Activated CD4-positive, alpha-beta T cell treated with anti-CD3 and anti-CD28 coated beads, Interleukin-10, Interleukin-2, amounts not matched to agents 100 ng/mL and 50 ng/mL, durations not matched to agents 16 hours and 8 hours (primary cell): Measurements from ENCODE around the gene ADAMTS12.
"Not testable (repeated sequence)": the region's sequence is repeated elsewhere in the genome, so short reads cannot be mapped to it uniquely, and the experiment has no call there.

Experiments used
- DNase-seq: peaks from one replicate; pipeline ENCODE4 v3.0.0-alpha.2; 2020

ADAMTS12 gene, protein sequence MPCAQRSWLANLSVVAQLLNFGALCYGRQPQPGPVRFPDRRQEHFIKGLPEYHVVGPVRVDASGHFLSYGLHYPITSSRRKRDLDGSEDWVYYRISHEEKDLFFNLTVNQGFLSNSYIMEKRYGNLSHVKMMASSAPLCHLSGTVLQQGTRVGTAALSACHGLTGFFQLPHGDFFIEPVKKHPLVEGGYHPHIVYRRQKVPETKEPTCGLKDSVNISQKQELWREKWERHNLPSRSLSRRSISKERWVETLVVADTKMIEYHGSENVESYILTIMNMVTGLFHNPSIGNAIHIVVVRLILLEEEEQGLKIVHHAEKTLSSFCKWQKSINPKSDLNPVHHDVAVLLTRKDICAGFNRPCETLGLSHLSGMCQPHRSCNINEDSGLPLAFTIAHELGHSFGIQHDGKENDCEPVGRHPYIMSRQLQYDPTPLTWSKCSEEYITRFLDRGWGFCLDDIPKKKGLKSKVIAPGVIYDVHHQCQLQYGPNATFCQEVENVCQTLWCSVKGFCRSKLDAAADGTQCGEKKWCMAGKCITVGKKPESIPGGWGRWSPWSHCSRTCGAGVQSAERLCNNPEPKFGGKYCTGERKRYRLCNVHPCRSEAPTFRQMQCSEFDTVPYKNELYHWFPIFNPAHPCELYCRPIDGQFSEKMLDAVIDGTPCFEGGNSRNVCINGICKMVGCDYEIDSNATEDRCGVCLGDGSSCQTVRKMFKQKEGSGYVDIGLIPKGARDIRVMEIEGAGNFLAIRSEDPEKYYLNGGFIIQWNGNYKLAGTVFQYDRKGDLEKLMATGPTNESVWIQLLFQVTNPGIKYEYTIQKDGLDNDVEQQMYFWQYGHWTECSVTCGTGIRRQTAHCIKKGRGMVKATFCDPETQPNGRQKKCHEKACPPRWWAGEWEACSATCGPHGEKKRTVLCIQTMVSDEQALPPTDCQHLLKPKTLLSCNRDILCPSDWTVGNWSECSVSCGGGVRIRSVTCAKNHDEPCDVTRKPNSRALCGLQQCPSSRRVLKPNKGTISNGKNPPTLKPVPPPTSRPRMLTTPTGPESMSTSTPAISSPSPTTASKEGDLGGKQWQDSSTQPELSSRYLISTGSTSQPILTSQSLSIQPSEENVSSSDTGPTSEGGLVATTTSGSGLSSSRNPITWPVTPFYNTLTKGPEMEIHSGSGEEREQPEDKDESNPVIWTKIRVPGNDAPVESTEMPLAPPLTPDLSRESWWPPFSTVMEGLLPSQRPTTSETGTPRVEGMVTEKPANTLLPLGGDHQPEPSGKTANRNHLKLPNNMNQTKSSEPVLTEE (N-terminal part only)

DNA sequence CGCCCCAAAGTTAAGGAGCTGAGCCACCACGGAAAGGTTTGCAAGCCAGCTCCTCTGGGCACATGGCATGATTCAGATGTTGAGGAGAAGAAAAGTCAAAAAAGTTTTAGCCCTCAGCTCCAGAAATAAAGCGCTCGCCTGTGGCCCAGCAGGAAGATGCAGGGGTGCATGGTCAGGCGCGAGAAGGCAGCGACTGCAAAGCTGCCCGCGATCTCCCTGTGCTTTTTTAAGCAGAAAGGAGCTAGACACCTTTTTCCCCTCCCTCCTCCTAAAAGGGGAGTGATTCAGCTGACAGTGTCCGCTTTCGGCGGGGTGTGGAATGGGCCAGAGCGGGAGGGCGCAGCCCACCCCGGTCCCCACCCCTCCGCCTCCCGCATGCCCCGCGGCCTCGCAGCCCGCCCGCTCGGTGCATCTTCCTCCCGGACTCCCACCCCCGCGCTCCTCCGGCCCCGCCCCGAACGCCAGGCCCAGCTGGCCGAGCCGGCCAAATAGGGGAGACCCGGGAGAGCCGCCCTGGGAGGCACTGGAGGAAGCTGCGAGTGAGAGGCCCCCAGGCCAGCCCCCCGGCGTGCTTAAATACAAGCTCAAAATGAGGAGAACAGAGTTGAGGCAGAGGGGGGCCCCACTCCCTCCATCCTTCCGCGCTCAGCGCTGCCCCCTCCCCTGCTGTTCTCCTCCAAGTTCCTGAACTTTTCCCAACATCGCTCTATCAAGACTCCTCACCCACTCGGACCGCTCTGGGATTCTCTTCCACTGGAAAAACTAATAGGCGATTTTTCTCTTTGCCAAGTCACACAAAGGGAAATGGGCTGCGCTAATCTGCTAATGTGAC lies at the start of gene ADAMTS12:
Gene ADAMTS12, minus strand, starts transcription at position 203 of the 832 bp plus-strand sequence. Its CDS starts 134 bp downstream, at position 69.
- DNase-seq, result no peak

DNA sequence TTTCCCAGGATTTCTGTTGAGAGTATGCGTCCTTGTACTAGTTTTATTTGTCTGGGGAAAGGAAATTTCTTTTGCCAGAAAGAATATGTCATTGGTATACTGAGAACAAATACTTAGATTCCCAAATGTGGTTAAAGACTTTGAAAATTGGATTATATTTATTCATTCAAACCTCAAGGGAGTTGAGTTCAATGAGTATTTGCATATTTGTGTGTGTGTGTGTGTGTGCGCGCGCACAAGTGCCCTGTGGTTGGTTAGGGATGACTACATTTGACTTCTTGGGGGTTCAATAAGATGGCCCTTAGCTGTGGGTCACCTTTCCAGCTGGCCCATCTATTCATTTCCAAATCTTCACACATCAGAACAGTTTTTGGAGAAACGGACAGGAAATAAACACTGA lies 49.3 kb upstream of the ADAMTS12 start:
- no peak for DNase-seq

DNA sequence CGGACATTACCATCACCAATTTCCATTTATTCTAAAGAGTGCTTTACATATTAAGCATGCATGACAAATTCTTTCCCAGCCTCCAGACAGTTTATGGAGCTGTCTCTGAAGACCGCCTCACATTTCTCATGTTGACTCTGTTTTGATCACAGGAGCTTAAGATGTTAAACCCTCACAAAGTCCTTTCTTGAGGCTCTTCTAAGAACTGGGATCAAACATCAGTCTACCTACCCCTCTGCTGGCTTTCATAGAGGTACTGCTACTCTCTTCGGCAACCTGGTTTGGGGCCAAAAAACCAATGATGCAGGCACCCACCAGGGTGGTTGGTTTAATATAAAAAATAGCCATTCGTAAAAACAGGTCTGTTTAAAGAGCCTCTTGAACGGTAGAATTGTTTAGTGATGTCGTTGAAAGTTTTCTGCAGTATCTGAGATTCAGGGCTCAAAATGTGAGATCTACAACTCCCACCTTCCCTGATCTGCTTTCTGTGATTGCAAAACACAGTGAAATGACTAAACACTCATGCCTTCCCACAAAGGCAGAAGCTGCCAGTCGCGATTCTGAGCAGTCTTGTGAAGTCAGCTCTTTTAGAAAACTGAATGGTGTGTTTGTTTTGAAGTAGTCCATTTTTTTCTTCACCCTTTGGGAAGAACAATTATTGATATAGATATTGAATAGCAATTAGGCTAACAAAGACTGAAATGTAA lies 47.9 kb upstream of the ADAMTS12 start:
- DNase-seq, result no peak

DNA sequence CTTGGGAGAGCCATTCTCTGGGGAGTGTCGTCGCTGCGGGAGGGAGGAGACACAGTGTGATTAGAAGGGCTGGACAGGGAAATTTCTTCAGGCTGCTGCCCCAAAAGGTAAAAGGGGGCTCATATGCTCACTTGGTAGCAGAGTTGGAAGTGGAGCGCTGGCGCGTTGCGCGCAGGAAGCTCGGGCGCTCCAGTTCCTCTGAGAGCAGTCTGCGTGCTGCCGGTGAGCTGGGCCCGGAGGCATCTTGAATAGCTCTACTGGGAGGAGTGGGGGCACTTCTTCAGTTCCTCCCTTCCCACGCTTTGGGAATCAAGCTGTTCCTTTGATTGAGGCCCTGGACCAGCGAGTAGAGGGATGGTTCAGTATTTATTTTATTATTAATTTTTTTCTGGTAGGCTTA lies 47.1 kb upstream of the ADAMTS12 start:
- DNase-seq, result no peak

DNA sequence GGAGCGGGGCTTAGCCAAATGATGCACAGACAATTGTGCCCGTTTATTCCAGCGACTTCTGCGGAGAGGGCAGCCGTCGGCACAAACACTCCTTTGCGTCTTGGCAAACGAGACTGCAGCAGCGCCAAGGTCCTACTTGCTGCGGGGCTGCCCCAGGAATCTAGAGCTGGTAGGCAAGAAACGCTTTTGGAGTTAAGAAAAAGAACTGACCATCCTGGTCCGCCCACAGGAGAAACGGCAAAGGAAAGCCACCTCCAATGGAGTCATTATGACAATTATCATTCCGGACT lies 46.7 kb upstream of the ADAMTS12 start:
- DNase-seq, result no peak

DNA sequence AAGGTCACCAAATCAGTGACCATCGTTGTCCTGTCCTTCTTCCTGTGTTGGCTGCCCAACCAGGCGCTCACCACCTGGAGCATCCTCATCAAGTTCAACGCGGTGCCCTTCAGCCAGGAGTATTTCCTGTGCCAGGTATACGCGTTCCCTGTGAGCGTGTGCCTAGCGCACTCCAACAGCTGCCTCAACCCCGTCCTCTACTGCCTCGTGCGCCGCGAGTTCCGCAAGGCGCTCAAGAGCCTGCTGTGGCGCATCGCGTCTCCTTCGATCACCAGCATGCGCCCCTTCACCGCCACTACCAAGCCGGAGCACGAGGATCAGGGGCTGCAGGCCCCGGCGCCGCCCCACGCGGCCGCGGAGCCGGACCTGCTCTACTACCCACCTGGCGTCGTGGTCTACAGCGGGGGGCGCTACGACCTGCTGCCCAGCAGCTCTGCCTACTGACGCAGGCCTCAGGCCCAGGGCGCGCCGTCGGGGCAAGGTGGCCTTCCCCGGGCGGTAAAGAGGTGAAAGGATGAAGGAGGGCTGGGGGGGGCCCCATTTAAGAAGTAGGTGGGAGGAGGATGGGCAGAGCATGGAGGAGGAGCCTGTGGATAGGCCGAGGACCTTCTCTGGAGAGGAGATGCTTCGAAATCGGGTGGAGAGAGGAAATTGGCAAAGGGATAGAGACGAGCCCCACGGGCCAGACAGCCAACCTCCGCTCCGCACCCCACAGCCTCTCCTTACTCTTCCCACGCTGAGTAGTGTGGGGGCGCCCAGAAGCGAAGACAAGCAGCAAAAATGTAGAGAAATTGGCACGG lies 46.1 kb upstream of the ADAMTS12 start:
- DNase-seq, result no peak

DNA sequence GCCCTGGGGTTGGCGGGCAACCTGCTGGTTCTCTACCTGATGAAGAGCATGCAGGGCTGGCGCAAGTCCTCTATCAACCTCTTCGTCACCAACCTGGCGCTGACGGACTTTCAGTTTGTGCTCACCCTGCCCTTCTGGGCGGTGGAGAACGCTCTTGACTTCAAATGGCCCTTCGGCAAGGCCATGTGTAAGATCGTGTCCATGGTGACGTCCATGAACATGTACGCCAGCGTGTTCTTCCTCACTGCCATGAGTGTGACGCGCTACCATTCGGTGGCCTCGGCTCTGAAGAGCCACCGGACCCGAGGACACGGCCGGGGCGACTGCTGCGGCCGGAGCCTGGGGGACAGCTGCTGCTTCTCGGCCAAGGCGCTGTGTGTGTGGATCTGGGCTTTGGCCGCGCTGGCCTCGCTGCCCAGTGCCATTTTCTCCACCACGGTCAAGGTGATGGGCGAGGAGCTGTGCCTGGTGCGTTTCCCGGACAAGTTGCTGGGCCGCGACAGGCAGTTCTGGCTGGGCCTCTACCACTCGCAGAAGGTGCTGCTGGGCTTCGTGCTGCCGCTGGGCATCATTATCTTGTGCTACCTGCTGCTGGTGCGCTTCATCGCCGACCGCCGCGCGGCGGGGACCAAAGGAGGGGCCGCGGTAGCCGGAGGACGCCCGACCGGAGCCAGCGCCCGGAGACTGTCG lies 45.4 kb upstream of the ADAMTS12 start:
- DNase-seq, result no peak

DNA sequence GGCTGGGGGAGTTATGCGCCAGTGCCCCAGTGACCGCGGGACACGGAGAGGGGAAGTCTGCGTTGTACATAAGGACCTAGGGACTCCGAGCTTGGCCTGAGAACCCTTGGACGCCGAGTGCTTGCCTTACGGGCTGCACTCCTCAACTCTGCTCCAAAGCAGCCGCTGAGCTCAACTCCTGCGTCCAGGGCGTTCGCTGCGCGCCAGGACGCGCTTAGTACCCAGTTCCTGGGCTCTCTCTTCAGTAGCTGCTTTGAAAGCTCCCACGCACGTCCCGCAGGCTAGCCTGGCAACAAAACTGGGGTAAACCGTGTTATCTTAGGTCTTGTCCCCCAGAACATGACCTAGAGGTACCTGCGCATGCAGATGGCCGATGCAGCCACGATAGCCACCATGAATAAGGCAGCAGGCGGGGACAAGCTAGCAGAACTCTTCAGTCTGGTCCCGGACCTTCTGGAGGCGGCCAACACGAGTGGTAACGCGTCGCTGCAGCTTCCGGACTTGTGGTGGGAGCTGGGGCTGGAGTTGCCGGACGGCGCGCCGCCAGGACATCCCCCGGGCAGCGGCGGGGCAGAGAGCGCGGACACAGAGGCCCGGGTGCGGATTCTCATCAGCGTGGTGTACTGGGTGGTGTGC lies 44.7 kb upstream of the ADAMTS12 start, which contains the start of gene RXFP3:
Gene RXFP3, plus strand, starts transcription at position 6 of the 636 bp plus-strand sequence. Its CDS starts 355 bp downstream, at position 361.
- no peak for DNase-seq

DNA sequence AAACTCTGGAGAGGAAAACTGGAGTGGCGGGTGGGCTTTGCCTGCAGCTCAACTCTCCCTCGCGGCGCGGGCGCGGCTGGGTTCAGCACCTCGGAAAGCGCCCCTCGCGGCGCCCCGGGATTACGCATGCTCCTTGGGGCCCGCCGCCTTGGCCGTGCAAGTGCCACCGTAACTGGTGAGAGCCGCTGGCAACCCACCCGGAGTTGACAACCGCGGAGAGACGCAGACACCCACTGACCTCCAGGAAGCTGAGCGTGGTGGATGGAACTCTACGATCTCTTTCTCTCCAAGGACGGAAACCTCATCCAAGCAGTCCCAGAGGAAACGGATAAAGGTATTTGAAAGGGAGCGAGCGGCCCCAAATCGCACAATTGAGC lies 44.2 kb upstream of the ADAMTS12 start:
- peak; percentile 44 for DNase-seq

DNA sequence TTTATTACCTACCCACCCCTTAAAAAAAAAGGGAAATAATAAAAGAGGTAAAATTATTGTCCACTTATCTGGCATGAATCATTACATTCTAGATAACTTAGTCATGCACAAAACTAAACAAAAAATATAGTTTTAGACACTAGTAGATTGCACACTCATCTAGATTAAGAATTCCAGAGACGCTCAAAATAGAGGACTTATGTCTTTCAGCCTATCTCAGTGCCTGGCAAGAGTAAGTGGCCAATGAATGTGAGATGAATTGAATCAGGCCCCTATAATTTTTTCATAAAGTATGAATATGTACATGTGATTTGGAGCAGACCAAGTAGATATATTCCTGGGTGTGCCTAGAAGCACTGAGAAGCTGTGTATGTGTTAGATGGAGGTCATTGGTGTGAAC lies 42.4 kb upstream of the ADAMTS12 start:
- DNase-seq, result no peak

DNA sequence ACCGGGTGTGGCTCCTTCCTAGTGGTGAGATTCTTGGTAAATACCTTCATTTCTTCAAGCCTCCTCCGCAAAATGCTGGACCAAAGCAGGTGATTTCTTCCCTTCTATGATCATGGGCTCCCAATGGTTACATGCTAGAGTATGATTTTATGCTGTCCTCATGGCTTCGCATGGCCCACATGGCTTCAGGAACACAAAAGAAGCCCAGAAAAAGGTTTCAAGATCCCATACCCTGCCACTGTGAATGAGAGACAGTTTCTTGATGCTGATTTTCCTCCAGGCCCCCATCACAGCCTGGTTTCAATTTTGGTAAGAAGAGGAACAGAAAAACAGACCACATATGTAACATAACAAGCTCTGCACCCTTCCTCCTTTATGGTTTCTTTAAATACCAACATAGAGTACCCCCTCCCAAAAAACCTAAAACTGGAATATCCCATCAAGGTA lies 42.0 kb upstream of the ADAMTS12 start:
- DNase-seq, result no peak

DNA sequence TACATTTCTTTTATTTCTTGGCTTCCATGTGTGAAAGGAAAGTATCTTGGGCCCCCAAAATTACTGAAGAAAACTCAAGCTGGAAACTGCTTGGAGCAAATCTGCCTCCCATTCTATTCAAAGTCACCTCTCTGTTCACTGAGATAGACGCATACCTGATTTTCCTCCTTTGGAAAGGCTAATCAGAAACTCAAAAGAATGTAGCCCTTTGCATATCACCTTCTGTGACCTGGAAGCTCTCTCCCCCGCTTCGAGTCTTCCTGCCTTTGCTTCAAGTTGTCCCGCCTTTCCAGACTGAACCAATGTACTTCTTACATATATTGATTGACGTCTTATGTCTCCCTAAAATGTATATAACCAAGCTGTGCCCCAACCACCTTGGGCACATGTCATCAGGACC lies 39.3 kb upstream of the ADAMTS12 start:
- no peak for DNase-seq

DNA sequence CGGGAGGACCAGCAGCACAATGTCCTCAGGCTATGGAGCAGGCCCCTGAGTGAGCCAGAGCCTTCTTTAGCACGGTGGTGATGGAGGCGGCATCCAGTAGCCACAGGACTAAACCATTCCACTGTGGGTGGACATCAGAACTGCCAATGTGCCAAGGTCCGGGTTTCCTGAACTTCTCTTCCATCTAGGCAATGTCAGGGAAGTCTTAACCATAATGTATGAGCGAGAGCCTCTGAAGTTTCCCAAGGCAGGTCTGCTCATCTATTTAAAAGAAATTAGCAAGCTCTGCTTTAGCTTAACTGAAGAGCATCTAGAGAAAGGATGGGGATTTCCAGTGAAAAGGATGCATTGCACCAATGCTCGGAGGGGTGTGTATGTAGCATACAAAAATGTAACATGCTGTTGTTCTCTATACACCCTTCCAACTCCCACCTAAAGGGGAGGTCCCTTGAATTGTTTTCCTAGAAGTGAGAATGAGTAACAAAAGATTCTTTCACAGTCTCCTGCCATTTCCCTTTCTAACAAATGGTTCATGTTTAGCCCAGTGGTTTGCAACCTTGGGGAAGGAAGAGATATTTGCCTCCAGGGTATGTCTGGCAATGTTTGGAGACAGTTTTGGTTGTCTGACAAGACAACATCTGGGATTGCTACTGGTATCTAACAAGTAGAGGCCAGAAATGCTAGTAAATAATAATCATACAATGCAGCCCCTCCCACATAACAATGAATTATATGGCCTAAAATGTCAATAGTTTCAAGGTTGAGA lies 38.3 kb upstream of the ADAMTS12 start:
- DNase-seq, result no peak

DNA sequence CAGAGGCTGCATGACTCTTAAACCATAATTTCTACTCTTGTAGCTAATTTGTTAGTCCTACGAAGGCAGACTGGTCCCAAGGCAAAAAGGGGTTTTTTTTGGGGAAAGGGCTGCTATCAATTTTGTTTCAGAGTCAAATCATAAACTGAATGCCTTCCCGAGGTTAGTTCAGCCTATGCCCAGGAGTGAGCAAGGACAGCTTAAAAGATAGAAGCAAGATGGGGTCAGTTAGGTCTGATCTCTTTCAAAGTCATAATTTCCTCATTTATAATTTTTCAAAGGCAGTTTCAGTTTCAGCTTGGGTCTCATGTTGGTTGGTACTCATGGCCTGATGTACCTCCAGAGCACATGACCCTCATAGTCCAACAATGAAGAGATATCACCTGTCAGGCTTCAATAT lies 36.5 kb upstream of the ADAMTS12 start:
- no peak for DNase-seq

DNA sequence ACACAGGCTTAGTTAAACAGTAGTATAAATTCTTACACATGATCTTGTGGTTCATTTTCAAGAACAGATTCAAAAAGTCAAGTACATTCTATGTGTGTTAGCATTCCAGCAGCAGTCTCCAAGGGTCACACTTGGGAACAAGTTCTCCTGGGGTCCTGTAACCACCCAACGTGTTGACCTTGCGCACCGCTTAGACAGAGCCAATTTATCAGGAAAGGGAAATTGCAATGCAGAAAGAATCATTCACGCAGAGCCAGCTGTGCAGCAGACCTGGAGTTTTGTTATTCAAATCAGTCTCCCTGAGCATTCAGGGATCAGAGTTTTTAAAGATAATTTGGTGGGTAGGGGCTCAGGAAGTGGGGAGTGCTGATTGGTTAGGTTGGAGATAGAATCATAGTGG lies 35.9 kb upstream of the ADAMTS12 start:
- DNase-seq, result no peak

DNA sequence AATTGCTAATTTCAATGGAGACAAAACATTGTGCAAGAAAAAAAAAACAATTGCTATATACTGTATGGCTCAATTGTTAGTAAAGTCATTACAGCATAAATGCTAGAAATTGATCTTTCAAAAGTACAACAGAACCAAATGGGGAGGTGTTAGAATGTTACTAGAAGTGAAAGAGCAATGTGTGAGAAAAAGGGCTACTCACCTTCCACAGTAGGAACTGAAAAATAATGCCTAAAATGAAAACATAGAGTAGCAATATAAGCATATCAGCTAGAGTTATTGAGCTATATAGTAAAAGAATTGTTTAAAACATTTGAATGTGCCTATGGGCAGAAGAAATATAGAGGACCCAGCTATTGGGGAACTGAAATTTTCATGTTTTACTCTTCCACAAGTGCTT lies 33.5 kb upstream of the ADAMTS12 start:
- no peak for DNase-seq

DNA sequence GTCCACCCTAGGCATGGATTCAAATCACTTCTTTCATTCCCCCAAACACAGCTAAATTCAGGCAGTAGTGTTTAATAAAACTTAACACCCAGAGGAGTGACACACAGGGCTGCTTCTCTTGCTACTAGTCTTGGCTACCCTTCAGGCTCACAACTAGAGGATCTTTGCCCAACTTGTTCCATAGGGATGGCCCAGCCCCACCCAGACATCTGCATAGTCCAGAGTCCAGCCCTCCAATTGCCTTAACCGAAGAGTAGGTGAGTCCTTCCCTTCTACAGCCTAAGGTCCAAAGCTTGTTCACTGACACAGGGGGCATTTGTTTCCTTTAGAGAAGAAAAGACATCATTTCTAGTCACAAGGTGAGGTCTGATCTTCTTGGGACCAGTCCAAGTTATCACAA lies 29.2 kb upstream of the ADAMTS12 start:
- no peak for DNase-seq

DNA sequence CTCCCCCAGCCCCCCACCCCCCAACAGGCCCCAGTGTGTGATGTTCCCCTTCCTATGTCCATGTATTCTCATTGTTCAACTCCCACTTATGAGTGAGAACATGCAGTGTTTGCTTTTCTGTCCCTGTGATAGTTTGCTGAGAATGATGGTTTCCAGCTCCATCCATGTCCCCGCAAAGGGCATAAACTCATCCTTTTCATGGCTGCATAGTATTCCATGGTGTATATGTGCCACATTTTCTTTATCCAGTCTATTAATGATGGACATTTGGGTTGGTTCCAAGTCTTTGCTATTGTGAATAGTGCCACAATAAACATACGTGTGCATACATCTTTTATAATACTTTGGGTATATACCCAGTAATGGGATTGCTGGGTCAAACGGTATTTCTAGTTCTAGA lies 23.1 kb upstream of the ADAMTS12 start:
- DNase-seq, result not testable (repeated sequence)

DNA sequence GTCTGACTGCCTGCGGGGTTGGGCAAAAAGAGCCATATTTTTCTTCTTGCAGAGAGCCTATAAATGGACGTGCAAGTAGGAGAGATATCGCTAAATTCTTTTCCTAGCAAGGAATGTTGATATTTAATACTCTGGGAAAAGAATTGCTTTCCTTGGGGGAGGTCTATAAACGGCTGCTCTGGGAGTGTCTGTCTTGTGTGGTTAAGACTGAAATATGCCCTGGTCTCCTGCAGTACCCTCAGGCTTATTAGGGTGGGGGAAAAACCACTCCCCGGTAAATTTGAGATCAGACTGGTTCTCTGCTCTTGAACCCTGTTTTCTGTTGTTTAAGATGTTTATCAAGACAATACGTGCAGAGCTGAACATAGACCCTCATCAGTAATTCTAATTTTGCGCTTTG lies 14.5 kb upstream of the ADAMTS12 start:
- DNase-seq, result not testable (repeated sequence)
